ENCODE results near the gene STX2.

STX2 gene

GRCh38 chr12:130830246-130830551 is 8.9 kb downstream of the STX2 start:
- no peak for TF ChIP-seq RARB (CRISPR knock-in tag; IDR thresholded peaks at IDR 0.05)
- no peak for TF ChIP-seq OSR1 (CRISPR knock-in tag; IDR thresholded peaks at IDR 0.05)
- no peak for TF ChIP-seq BACH2 (CRISPR knock-in tag; IDR thresholded peaks at IDR 0.05; ENCODE audit: borderline replicate concordance)
- TF ChIP-seq ARNTL (CRISPR knock-in tag; IDR thresholded peaks at IDR 0.05; ENCODE audit: borderline replicate concordance, low read depth): no peak
- TF ChIP-seq CSDC2 (CRISPR knock-in tag; IDR thresholded peaks at IDR 0.05): no peak
- TF ChIP-seq, protein P1, sequence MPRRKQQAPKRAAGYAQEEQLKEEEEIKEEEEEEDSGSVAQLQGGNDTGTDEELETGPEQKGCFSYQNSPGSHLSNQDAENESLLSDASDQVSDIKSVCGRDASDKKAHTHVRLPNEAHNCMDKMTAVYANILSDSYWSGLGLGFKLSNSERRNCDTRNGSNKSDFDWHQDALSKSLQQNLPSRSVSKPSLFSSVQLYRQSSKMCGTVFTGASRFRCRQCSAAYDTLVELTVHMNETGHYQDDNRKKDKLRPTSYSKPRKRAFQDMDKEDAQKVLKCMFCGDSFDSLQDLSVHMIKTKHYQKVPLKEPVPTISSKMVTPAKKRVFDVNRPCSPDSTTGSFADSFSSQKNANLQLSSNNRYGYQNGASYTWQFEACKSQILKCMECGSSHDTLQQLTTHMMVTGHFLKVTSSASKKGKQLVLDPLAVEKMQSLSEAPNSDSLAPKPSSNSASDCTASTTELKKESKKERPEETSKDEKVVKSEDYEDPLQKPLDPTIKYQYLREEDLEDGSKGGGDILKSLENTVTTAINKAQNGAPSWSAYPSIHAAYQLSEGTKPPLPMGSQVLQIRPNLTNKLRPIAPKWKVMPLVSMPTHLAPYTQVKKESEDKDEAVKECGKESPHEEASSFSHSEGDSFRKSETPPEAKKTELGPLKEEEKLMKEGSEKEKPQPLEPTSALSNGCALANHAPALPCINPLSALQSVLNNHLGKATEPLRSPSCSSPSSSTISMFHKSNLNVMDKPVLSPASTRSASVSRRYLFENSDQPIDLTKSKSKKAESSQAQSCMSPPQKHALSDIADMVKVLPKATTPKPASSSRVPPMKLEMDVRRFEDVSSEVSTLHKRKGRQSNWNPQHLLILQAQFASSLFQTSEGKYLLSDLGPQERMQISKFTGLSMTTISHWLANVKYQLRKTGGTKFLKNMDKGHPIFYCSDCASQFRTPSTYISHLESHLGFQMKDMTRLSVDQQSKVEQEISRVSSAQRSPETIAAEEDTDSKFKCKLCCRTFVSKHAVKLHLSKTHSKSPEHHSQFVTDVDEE (CRISPR knock-in tag; IDR thresholded peaks at IDR 0.05): no peak
- TF ChIP-seq ZC3H10 (CRISPR knock-in tag; IDR thresholded peaks at IDR 0.05): no peak
- no peak for TF ChIP-seq ZFP3 (CRISPR knock-in tag; IDR thresholded peaks at IDR 0.05)
- TF ChIP-seq TOX (CRISPR knock-in tag; IDR thresholded peaks at IDR 0.05; ENCODE audit: borderline replicate concordance): no peak
- TF ChIP-seq ESRRG (CRISPR knock-in tag; IDR thresholded peaks at IDR 0.05): no peak
- TF ChIP-seq ZNF8 (CRISPR knock-in tag; IDR thresholded peaks at IDR 0.05): no peak
- no peak for TF ChIP-seq ZNF70 (CRISPR knock-in tag; IDR thresholded peaks at IDR 0.05)
- no peak for TF ChIP-seq ZFP30 (CRISPR knock-in tag; IDR thresholded peaks at IDR 0.05)
- no peak for TF ChIP-seq ISL1 (CRISPR knock-in tag; IDR thresholded peaks at IDR 0.05)
- TF ChIP-seq ZNF565 (CRISPR knock-in tag; conservative IDR thresholded peaks at IDR 0.05; ENCODE audit: low read depth): no peak
- no peak for TF ChIP-seq SNAI2 (CRISPR knock-in tag; IDR thresholded peaks at IDR 0.05)
- TF ChIP-seq TCF4 (CRISPR knock-in tag; IDR thresholded peaks at IDR 0.05; ENCODE audit: borderline replicate concordance): no peak
- TF ChIP-seq PPARA (CRISPR knock-in tag; IDR thresholded peaks at IDR 0.05; ENCODE audit: borderline replicate concordance): no peak
- no peak for TF ChIP-seq GLIS3 (CRISPR knock-in tag; IDR thresholded peaks at IDR 0.05)
- ATAC-seq: no peak

DNA sequence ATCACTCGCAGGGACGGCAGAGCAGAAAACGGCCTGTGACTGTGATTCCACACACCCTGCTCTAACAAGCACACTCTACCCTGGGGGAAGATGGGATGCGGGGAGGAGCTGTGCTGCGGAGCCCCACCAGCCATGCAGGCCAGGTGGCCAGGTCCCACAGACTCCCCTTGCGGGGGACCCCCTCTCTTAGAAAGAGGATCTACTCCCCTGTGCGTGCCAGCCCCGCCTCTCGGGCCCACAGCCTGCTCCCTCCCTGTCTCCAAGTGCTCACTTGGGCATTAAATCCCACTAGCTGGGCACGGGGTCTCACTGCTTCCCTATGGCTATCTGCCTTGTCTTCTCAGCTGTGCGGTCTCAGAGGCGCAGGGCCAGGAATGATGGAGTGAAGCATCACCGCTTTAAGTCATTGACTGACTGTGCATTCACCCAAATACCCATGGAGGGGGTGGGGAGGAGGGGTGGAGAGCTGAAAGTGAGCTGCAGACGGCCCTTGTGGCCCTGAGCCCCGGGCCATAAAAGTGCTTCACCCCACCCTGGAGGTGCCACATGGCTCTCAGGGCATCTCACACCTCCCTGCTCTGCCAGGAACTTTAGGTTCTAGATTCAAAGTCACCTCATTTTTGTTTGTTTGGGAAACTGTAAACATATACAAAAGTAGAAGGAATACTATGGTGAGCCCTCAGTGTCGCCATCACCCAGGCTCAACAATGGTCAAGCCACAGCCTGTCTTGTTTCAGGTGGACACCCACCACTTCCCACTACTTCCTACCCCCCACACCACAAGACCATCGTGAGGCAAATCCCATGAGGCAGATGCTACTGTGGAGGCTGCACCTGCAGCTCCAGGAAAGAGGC is 9.4 kb downstream of the STX2 start:
- ATAC-seq: no peak

More for the DNA sequence above, 9.4 kb downstream of the STX2 start:
- TF ChIP-seq GLIS3 (CRISPR knock-in tag; IDR thresholded peaks at IDR 0.05) (no peak), ESRRG (CRISPR knock-in tag; IDR thresholded peaks at IDR 0.05) (no peak), TOX (CRISPR knock-in tag; IDR thresholded peaks at IDR 0.05; ENCODE audit: borderline replicate concordance) (no peak), RARB (CRISPR knock-in tag; IDR thresholded peaks at IDR 0.05) (no peak), CSDC2 (CRISPR knock-in tag; IDR thresholded peaks at IDR 0.05) (no peak), PATZ1 (CRISPR knock-in tag; IDR thresholded peaks at IDR 0.05; ENCODE audit: borderline replicate concordance) (no peak), SNAI2 (CRISPR knock-in tag; IDR thresholded peaks at IDR 0.05) (no peak), ZNF8 (CRISPR knock-in tag; IDR thresholded peaks at IDR 0.05) (no peak), OSR1 (CRISPR knock-in tag; IDR thresholded peaks at IDR 0.05) (no peak), ARNTL (CRISPR knock-in tag; IDR thresholded peaks at IDR 0.05; ENCODE audit: borderline replicate concordance, low read depth) (no peak), ZFP3 (CRISPR knock-in tag; IDR thresholded peaks at IDR 0.05) (no peak), ZC3H10 (CRISPR knock-in tag; IDR thresholded peaks at IDR 0.05) (no peak), ZFP30 (CRISPR knock-in tag; IDR thresholded peaks at IDR 0.05) (no peak), BACH2 (CRISPR knock-in tag; IDR thresholded peaks at IDR 0.05; ENCODE audit: borderline replicate concordance) (no peak), ZNF70 (CRISPR knock-in tag; IDR thresholded peaks at IDR 0.05) (no peak), ZNF565 (CRISPR knock-in tag; conservative IDR thresholded peaks at IDR 0.05; ENCODE audit: low read depth) (no peak), PPARA (CRISPR knock-in tag; IDR thresholded peaks at IDR 0.05; ENCODE audit: borderline replicate concordance) (no peak)
- TF ChIP-seq, protein P2, sequence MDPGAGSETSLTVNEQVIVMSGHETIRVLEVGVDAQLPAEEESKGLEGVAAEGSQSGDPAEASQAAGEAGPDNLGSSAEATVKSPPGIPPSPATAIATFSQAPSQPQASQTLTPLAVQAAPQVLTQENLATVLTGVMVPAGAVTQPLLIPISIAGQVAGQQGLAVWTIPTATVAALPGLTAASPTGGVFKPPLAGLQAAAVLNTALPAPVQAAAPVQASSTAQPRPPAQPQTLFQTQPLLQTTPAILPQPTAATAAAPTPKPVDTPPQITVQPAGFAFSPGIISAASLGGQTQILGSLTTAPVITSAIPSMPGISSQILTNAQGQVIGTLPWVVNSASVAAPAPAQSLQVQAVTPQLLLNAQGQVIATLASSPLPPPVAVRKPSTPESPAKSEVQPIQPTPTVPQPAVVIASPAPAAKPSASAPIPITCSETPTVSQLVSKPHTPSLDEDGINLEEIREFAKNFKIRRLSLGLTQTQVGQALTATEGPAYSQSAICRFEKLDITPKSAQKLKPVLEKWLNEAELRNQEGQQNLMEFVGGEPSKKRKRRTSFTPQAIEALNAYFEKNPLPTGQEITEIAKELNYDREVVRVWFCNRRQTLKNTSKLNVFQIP (CRISPR knock-in tag; IDR thresholded peaks at IDR 0.05; ENCODE audit: borderline replicate concordance, low read depth): no peak
- TF ChIP-seq, protein P1 (CRISPR knock-in tag; IDR thresholded peaks at IDR 0.05): no peak
- TF ChIP-seq, protein P3, sequence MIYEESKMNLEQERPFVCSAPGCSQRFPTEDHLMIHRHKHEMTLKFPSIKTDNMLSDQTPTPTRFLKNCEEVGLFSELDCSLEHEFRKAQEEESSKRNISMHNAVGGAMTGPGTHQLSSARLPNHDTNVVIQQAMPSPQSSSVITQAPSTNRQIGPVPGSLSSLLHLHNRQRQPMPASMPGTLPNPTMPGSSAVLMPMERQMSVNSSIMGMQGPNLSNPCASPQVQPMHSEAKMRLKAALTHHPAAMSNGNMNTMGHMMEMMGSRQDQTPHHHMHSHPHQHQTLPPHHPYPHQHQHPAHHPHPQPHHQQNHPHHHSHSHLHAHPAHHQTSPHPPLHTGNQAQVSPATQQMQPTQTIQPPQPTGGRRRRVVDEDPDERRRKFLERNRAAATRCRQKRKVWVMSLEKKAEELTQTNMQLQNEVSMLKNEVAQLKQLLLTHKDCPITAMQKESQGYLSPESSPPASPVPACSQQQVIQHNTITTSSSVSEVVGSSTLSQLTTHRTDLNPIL (CRISPR knock-in tag; IDR thresholded peaks at IDR 0.05; ENCODE audit: low read depth): no peak

All from SK-N-SH treated with all-trans-retinoic acid at 6 μM for 48 hours (cell line).